ENCODE results near the gene DENND1C. TPM values are rescaled to one million over a fixed set of nuclear protein-coding genes. Genes with fewer than 3 reads are reported as not detected.

The DENND1C gene
- total RNA-seq, 1 experiment from 2014 or later, result not detected

DNA sequence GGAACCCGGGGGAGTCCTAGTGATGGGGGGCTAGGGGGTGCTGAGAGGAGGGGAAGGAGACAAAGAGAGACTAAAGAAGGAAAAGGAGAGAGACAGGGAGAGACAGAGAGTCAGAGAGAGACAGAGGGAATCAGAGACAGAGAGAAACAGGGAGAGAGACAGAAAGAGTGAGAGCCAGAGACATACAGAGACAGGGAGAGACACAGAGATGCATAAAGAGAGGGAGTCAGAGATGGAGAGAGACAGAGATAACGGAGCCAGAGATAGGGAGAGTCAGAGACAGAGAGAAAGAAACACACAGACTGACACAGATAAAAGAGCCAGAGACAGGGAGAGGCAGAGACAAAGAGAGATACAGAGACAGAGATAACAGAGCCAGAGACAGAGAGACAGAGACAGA lies 47.8 kb upstream of the DENND1C start:
- no TSS peak for BruUV-seq (replicated peaks)
- H3K9me3 Mint-ChIP-seq (ENCODE audit: low read depth, unreplicated experiment), result no peaks in the 10 kb centered on the region
- TF ChIP-seq, protein P1, sequence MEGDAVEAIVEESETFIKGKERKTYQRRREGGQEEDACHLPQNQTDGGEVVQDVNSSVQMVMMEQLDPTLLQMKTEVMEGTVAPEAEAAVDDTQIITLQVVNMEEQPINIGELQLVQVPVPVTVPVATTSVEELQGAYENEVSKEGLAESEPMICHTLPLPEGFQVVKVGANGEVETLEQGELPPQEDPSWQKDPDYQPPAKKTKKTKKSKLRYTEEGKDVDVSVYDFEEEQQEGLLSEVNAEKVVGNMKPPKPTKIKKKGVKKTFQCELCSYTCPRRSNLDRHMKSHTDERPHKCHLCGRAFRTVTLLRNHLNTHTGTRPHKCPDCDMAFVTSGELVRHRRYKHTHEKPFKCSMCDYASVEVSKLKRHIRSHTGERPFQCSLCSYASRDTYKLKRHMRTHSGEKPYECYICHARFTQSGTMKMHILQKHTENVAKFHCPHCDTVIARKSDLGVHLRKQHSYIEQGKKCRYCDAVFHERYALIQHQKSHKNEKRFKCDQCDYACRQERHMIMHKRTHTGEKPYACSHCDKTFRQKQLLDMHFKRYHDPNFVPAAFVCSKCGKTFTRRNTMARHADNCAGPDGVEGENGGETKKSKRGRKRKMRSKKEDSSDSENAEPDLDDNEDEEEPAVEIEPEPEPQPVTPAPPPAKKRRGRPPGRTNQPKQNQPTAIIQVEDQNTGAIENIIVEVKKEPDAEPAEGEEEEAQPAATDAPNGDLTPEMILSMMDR (IDR thresholded peaks at IDR 0.05; ENCODE audit: unreplicated experiment), result no peak
- H3K4me3 Mint-ChIP-seq (ENCODE audit: low read depth, unreplicated experiment), result peak overlapping the region; percentile 90
- H3K36me3 Mint-ChIP-seq (ENCODE audit: insufficient read depth, unreplicated experiment), result peaks cover 18% of the 10 kb centered on the region
- peak overlapping the region; percentile 97 for H3K27ac Mint-ChIP-seq (ENCODE audit: unreplicated experiment)
- H3K4me1 Mint-ChIP-seq (ENCODE audit: low read depth, unreplicated experiment), result peaks cover 30% of the 10 kb centered on the region
- CTCF ChIA-PET, result interaction anchor here (0.8 kb wide), 1 partner anchor 44 kb away, joined by 11 read pairs; no protein-coding TSS in a partner anchor
- peaks cover 45% of the 10 kb centered on the region for H3K27me3 Mint-ChIP-seq (ENCODE audit: unreplicated experiment)
- intact Hi-C loops (cut with micrococcal nuclease; ENCODE audit: unreplicated experiment), result no loop called here
- no peak for DNase-seq

DNA sequence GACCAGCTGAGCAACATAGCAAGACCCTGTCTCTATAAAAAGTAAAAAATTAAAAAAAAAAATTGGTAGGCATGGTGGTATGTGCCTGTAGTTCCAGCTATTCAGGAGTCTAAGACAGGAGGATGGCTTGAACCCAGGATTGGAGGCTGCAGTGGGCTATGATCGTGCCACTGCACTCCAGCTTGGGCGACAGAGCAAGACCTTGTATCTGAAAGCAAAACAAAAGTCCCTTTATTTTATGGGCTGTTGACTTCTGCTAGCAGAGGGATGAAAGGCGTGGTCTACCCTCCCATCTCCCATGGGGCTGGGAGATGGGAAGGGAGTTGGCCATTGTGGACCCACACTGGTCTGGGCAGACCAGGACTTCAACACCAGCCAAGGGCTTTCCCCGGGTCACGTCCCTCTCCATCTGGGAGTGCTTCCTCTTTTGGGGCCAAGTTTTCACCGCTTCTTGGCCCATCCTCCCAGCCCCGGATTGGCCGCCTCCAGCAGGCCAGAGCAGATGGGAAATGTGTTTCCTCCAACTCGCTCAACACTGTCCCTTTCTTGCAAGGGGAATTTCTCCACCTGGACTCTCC lies 47.0 kb upstream of the DENND1C start:
- Mint-ChIP-seq H3K4me3 (ENCODE audit: low read depth, unreplicated experiment) (no peak overlapping the region), H3K4me1 (ENCODE audit: low read depth, unreplicated experiment) (peaks cover 30% of the 10 kb centered on the region), H3K9me3 (ENCODE audit: low read depth, unreplicated experiment) (no peaks in the 10 kb centered on the region), H3K36me3 (ENCODE audit: insufficient read depth, unreplicated experiment) (peaks cover 18% of the 10 kb centered on the region), H3K27ac (ENCODE audit: unreplicated experiment) (no peak overlapping the region), H3K27me3 (ENCODE audit: unreplicated experiment) (peaks cover 45% of the 10 kb centered on the region)
- BruUV-seq (replicated peaks), result no TSS peak
- CTCF ChIA-PET, result interaction anchor here (0.6 to 0.8 kb wide), 2 partner anchors 43 to 738 kb away, joined by 3 to 11 read pairs; partner anchors contain the start of gene DUS3L
- TF ChIP-seq, protein P1 (IDR thresholded peaks at IDR 0.05; ENCODE audit: unreplicated experiment), result no peak
- intact Hi-C loops (cut with micrococcal nuclease; ENCODE audit: unreplicated experiment), result no loop called here
- DNase-seq, result no peak

DNA sequence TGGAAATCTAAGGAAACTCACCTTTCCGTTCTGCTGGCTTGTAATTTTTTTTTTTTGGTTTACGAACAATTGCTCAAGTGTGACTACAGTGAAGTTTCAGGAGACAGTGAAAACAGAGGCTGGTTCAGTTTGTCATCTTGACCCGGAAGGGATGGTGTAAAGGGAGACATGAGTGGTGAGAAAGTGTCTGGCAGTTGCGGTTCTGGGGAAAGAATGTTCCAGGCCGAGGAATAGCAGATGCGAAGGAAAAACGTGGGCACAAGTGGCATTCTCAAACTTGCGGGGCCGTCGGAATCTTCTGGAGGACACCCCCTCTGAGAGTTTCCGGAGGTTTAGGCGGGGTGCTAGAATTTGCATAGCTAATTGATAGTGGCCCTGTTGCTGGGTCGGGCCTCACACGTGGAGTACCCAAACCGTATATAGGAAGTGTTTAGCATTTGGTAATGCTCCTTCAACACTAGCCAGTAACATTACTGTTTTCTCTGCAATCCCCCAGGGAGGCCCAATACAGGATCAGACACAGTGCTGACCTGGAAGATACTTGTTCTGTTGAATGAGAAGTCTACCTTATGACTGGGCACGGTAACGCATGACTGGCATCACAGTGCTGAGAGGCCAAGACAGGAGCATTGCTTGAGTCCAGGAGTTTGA lies 46.4 kb upstream of the DENND1C start:
- no TSS peak for BruUV-seq (replicated peaks)
- CTCF ChIA-PET, result no interaction called here
- peaks cover 18% of the 10 kb centered on the region for H3K36me3 Mint-ChIP-seq (ENCODE audit: insufficient read depth, unreplicated experiment)
- H3K4me3 Mint-ChIP-seq (ENCODE audit: low read depth, unreplicated experiment), result no peak overlapping the region
- peak overlapping the region; percentile 37 for H3K27ac Mint-ChIP-seq (ENCODE audit: unreplicated experiment)
- no peaks in the 10 kb centered on the region for H3K9me3 Mint-ChIP-seq (ENCODE audit: low read depth, unreplicated experiment)
- DNase-seq, result no peak
- H3K27me3 Mint-ChIP-seq (ENCODE audit: unreplicated experiment), result peaks cover 41% of the 10 kb centered on the region
- intact Hi-C loops (cut with micrococcal nuclease; ENCODE audit: unreplicated experiment), result no loop called here
- H3K4me1 Mint-ChIP-seq (ENCODE audit: low read depth, unreplicated experiment), result peaks cover 30% of the 10 kb centered on the region
- TF ChIP-seq, protein P1 (IDR thresholded peaks at IDR 0.05; ENCODE audit: unreplicated experiment), result no peak

DNA sequence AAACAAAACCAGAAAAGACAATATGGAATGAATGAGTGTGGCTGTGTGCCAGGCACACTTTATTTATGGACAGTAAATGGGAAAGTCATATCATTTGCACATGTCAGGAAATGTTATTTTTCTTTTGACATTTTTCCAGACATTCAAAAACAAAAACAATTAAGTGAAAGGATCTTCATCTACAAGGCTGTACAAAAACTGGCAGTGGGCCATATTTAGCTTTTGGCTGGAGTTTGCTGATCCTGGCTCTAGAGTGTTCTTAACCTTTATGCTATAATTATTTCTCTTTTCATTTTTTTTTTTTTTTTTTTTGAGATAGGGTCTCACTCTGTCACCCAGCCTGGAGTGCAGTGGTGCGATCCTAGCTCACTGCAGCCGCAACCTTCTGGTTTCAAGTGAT lies 42.7 kb upstream of the DENND1C start:
- Mint-ChIP-seq H3K9me3 (ENCODE audit: low read depth, unreplicated experiment) (no peaks in the 10 kb centered on the region), H3K4me1 (ENCODE audit: low read depth, unreplicated experiment) (peaks cover 4% of the 10 kb centered on the region), H3K27ac (ENCODE audit: unreplicated experiment) (no peak overlapping the region), H3K4me3 (ENCODE audit: low read depth, unreplicated experiment) (no peak overlapping the region), H3K36me3 (ENCODE audit: insufficient read depth, unreplicated experiment) (peaks cover under 1% of the 10 kb centered on the region), H3K27me3 (ENCODE audit: unreplicated experiment) (peaks cover 5% of the 10 kb centered on the region)
- BruUV-seq (replicated peaks), result no TSS peak
- no peak for DNase-seq
- CTCF ChIA-PET, result no interaction called here
- intact Hi-C loops (cut with micrococcal nuclease; ENCODE audit: unreplicated experiment), result no loop called here
- TF ChIP-seq, protein P1 (IDR thresholded peaks at IDR 0.05; ENCODE audit: unreplicated experiment), result no peak
